Muscle of leg (tissue), 11 donors: ENCODE measurements around the gene BLOC1S6. TPM values are rescaled to one million over a fixed set of nuclear protein-coding genes. Genes with fewer than 3 reads are reported as not detected.
A peak's percentile ranks its signal among the peaks of the same experiment; 100 is the strongest.

Source experiments
- DNase-seq: peaks from one replicate; pipeline ENCODE4 v3.0.0; 2013
- H3K27ac ChIP-seq: one replicate; pipeline ENCODE4 v1.5.1; 2013; ENCODE audit warnings: mild to moderate bottlenecking, low read length, control low read depth
- H3K27me3 ChIP-seq: one replicate; pipeline ENCODE4 v1.6.1; 2013; ENCODE audit warnings: low read length; ENCODE audit not compliant: control insufficient read depth, insufficient read depth
- H3K36me3 ChIP-seq: one replicate; pipeline ENCODE4 v1.6.1; 2013; ENCODE audit warnings: low read length; ENCODE audit not compliant: control insufficient read depth, insufficient read depth
- H3K4me1 ChIP-seq: one replicate; pipeline ENCODE4 v1.6.1; 2013; ENCODE audit warnings: low read length; ENCODE audit not compliant: control insufficient read depth, insufficient read depth
- H3K4me3 ChIP-seq: one replicate; pipeline ENCODE4 v1.5.1; 2013; ENCODE audit warnings: low read length, control low read depth
- H3K9me3 ChIP-seq: replicated peaks from 2 replicates; pipeline ENCODE4 v1.6.1; 2013; ENCODE audit warnings: low read depth, low read length; ENCODE audit not compliant: control insufficient read depth
- WGBS: methylation state at CpG from one replicate; pipeline ENCODE4 v1.1.5; 2013; ENCODE audit warnings: missing lambda C conversion rate; ENCODE audit not compliant: insufficient coverage; 5-methylcytosine and 5-hydroxymethylcytosine counted together
- polyA plus RNA-seq, 8 donors: library from polyadenylated mRNA; unstranded; fragments of 120-200 nt; gene quantifications; one replicate each; pipeline versions ENCODE4 v1.2.1 to v1.2.3, GENCODE V29; 2013; ENCODE audit warnings: inconsistent platforms in 1 of 8, low replicate concordance in 1 of 8; ENCODE audit not compliant: insufficient read length in 8 of 8, insufficient read depth in 1 of 8
- total RNA-seq: library from RNA; stranded (reverse); fragments of 120-200 nt; gene quantifications from one replicate; pipeline ENCODE4 v1.2.4, GENCODE V29; 2013

Gene BLOC1S6
- total and polyA plus RNA-seq, 9 donors, result 28.0 to 49.3 (median 37.7) TPM

DNA sequence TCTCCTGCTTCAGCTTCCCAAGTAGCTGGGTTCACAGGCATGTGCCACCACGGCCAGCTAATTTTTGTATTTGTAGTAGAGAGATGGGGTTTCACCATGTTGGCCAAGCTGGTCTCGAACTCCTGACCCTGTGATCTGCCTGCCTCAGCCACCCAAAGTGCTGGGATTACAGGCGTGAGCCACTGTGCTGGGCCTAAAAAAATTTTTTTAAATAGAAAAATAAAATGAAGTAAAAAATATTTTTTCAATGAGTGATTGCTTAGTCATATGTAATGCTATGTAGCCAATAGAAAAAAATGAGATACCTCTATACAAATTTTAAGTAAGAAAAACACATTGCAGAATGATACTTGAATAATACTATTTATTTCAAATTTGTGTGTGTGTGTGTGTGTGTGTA, 36.7 kb upstream of the BLOC1S6 start:
- WGBS, result no CpG with 5 or more reads among the region's 3 CpGs
- H3K27ac ChIP-seq, result no peak overlapping the region
- H3K4me1 ChIP-seq, result no peaks in the 10 kb centered on the region
- DNase-seq, result no peak
- no peaks in the 10 kb centered on the region for H3K9me3 ChIP-seq
- no peak overlapping the region for H3K4me3 ChIP-seq
- H3K27me3 ChIP-seq, result peaks cover 1% of the 10 kb centered on the region
- H3K36me3 ChIP-seq, result no peaks in the 10 kb centered on the region

DNA sequence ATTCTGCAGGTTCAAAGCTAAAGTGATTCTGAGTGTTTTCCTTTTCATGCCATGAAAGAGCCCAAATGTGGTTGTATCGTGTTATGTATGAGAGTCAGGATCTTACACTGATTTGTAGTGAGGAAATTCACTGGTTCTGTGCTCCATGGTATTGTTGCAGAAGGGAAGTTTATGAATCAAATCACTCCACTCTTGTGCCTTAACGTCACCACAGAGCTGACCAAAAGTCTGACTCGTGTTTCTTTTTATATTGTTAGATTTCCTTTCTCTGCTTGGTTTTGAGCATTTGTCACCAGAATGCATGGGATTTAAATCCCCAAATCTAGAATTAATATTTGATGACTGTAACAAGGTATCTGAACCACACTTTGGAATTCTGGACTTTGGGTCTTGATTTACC, 35.5 kb upstream of the BLOC1S6 start:
- Histone ChIP-seq H3K36me3 (no peaks in the 10 kb centered on the region), H3K27me3 (peaks cover 2% of the 10 kb centered on the region), H3K4me3 (no peak overlapping the region), H3K27ac (no peak overlapping the region), H3K4me1 (no peaks in the 10 kb centered on the region), H3K9me3 (no peaks in the 10 kb centered on the region)
- no peak for DNase-seq
- WGBS, result no CpG with 5 or more reads among the region's 3 CpGs

DNA sequence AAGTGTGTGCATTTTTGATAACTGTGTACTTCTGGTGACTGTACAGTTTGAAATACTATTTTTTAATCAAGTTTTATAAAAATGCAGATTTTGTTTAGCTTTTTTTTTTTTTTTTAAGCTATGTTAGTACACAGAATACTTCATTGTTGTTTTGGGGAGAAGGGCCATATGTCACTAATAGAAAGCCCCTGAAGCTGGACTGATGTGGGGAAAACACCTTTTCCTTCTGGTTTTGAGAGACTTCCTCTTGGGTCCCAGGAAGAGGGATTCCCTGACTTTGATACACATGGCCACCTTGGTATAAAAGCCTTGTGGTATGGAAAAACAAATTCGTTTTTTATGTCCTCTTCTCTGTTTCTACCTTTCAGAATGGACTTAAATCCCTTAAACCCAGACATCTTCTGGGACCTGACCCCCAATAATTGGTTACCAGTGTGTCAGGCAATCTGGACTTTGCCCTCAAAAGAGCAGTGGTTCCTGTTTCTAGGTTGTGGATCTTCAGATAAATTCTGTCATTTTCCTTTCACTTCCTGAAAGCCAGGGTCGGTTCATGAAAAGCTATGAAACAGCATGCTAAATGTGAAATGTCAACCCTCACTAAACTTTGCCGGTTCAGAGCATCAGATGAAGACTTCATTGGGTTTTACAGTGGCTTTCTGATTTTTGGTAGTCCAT, 31.1 kb upstream of the BLOC1S6 start:
- peak; percentile 19 for DNase-seq
- no peak overlapping the region for H3K27ac ChIP-seq
- peaks cover 2% of the 10 kb centered on the region for H3K27me3 ChIP-seq
- H3K4me3 ChIP-seq, result no peak overlapping the region
- H3K4me1 ChIP-seq, result no peaks in the 10 kb centered on the region
- no peaks in the 10 kb centered on the region for H3K36me3 ChIP-seq
- H3K9me3 ChIP-seq, result no peaks in the 10 kb centered on the region
- no CpG with 5 or more reads among the region's 3 CpGs for WGBS

GRCh38 chr15:45572617-45573016, 14.6 kb upstream of the BLOC1S6 start:
- WGBS, result no CpG with 5 or more reads among the region's 3 CpGs
- peak; percentile 74 for DNase-seq

GRCh38 chr15:45573961-45574629, 13.1 kb upstream of the BLOC1S6 start:
- H3K27me3 ChIP-seq, result no peaks in the 10 kb centered on the region
- H3K4me3 ChIP-seq, result no peak overlapping the region
- no peaks in the 10 kb centered on the region for H3K36me3 ChIP-seq
- H3K4me1 ChIP-seq, result no peaks in the 10 kb centered on the region
- 69% methylated on average over 5 of the region's 7 CpGs for WGBS
- H3K9me3 ChIP-seq, result peaks cover 2% of the 10 kb centered on the region
- no peak overlapping the region for H3K27ac ChIP-seq
- DNase-seq, result no peak

More at GRCh38 chr15:45572617-45573016, 14.6 kb upstream of the BLOC1S6 start:
- Histone ChIP-seq H3K4me1 (no peaks in the 10 kb centered on the region), H3K4me3 (no peak overlapping the region), H3K36me3 (no peaks in the 10 kb centered on the region), H3K27ac (no peak overlapping the region), H3K27me3 (no peaks in the 10 kb centered on the region), H3K9me3 (peaks cover 2% of the 10 kb centered on the region)

- H3K27me3 ChIP-seq, result no peaks in the 10 kb centered on the region
- no CpG with 5 or more reads among the region's 2 CpGs for WGBS
- H3K9me3 ChIP-seq, result no peaks in the 10 kb centered on the region
- H3K4me3 ChIP-seq, result no peak overlapping the region
- no peak for DNase-seq
- no peak overlapping the region for H3K27ac ChIP-seq
- H3K4me1 ChIP-seq, result peaks cover 5% of the 10 kb centered on the region
- H3K36me3 ChIP-seq, result no peaks in the 10 kb centered on the region
These were observed 5.3 kb upstream of the BLOC1S6 start for GRCh38 chr15:45581919-45582318.

GRCh38 chr15:45583731-45584639, 3.2 kb upstream of the BLOC1S6 start:
- no peak for DNase-seq
- Histone ChIP-seq H3K9me3 (no peaks in the 10 kb centered on the region), H3K36me3 (peaks cover 3% of the 10 kb centered on the region), H3K27me3 (no peaks in the 10 kb centered on the region), H3K4me1 (peaks cover 13% of the 10 kb centered on the region), H3K27ac (no peak overlapping the region), H3K4me3 (no peak overlapping the region)
- 86% methylated on average over 2 of the region's 11 CpGs for WGBS

- WGBS, result 73% methylated on average over 5 of the region's 7 CpGs
- peaks cover 3% of the 10 kb centered on the region for H3K36me3 ChIP-seq
- no peak overlapping the region for H3K4me3 ChIP-seq
- DNase-seq, result no peak
- H3K4me1 ChIP-seq, result peaks cover 13% of the 10 kb centered on the region
- H3K9me3 ChIP-seq, result no peaks in the 10 kb centered on the region
- H3K27me3 ChIP-seq, result no peaks in the 10 kb centered on the region
- no peak overlapping the region for H3K27ac ChIP-seq
These were observed 1.9 kb upstream of the BLOC1S6 start for GRCh38 chr15:45585069-45585791.

DNA sequence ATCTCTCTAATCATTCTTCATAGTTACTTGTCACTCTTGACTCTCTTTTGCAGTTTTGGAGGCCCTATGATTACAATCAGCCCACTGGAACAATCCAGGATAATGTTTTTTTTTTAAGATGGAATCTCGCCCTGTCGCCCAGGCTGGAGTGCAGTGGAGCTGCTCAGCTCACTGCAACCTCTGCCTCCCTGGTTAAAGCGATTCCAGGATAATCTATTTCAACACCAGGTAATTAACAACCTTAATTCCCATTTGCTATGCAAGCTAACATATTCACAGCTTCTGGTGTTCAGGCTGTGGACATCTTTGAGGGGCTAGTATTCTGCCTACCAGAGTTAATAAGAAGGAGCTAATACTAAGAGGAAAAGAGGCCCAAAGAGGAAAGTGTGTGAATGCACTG, 1.1 kb upstream of the BLOC1S6 start:
- Histone ChIP-seq H3K4me3 (peak overlapping the region; percentile 90), H3K4me1 (peaks cover 13% of the 10 kb centered on the region), H3K27ac (peak overlapping the region; percentile 100), H3K36me3 (peaks cover 3% of the 10 kb centered on the region), H3K9me3 (no peaks in the 10 kb centered on the region), H3K27me3 (no peaks in the 10 kb centered on the region)
- WGBS, result no CpG with 5 or more reads among the region's 3 CpGs
- no peak for DNase-seq
